Superior temporal gyrus (tissue), 1 donor: ENCODE measurements around the gene C6orf47.

Experiments used
- DNase-seq: peaks from one replicate; pipeline ENCODE4 v3.0.0-alpha.2; 2016; ENCODE audit errors: extremely low spot score

The C6orf47 gene

GRCh38 chr6:31636698-31637596 lies 23.6 kb downstream of the C6orf47 start:
- DNase-seq = no peak

DNA sequence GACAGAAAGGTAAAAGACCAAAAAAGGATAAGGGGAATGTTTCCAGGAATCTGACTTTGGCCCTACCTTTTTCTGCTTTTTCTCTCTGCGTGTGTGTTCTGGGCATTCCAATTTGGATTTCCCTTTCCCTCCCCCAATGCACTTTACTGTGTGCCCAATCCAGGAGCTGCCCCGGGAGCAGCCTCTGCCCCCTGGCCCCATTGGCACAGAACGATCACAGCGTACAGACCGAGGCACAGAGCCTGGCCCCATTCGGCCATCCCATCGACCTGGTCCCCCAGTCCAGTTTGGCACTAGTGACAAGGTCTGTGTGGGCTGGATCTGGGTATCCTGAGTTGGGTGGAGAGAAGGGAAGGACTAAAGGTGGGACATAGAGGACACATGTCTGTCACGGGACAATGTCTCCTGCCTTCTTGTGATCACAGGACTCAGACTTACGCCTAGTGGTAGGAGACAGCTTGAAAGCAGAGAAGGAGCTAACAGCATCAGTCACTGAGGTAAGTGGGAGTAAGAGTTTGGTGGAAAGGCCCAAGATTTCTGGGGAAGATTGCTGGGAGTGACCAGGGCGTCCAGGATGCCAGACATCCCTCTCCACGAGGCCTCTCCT lies 25.5 kb downstream of the C6orf47 start:
- no peak for DNase-seq

DNA sequence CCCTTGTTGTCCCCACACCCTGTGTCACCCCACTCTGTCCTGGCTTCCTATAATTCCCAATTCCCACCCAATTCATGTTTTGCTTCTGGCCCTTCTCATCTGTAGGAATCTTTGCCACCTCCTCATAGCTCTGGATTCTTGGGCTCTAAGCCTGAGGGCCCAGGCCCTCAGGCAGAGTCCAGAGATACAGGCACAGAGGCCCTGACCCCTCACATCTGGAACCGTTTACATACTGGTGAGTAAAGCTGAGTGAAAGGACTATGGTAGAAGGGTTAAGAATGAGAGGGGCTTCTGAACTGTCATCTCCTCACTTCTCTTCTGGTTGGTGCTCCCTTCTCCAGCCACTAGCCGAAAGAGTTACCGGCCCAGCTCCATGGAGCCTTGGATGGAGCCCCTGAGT lies 26.4 kb downstream of the C6orf47 start:
- no peak for DNase-seq

DNA sequence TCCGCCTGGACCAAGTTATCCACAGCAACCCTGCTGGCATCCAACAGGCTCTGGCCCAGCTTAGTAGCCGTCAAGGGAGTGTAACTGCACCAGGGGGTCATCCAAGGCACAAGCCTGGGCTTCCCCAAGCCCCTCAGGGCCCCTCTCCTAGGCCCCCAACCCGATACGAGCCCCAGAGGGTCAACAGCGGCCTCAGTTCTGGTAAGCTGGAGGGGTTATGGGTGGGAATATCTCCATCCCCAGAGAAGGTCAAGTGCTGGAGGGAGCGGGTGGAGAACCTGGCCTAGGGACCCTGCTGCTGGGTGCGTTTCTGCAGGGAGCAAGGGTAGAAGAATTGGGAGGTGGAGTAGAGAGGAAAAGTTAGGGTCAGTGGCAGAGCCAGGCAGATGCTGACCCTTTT lies 27.1 kb downstream of the C6orf47 start:
- DNase-seq = no peak

DNA sequence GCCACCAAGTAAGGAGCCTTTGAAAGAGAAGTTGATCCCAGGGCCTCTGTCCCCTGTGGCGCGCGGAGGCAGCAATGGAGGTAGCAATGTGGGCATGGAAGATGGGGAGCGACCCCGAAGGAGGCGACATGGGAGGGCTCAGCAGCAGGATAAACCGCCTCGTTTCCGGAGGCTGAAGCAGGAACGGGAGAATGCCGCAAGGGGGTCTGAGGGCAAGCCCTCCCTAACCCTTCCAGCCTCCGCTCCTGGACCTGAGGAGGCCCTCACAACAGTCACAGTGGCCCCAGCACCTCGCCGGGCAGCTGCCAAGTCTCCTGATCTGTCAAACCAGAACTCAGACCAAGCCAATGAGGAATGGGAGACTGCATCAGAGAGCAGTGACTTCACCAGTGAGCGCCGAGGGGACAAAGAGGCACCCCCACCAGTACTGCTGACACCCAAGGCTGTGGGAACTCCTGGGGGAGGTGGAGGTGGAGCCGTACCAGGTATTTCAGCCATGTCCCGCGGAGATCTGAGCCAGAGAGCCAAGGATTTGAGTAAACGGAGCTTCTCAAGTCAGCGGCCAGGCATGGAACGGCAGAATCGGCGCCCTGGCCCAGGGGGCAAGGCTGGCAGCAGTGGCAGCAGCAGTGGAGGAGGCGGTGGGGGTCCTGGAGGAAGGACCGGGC lies 28.2 kb downstream of the C6orf47 start:
- no peak for DNase-seq

DNA sequence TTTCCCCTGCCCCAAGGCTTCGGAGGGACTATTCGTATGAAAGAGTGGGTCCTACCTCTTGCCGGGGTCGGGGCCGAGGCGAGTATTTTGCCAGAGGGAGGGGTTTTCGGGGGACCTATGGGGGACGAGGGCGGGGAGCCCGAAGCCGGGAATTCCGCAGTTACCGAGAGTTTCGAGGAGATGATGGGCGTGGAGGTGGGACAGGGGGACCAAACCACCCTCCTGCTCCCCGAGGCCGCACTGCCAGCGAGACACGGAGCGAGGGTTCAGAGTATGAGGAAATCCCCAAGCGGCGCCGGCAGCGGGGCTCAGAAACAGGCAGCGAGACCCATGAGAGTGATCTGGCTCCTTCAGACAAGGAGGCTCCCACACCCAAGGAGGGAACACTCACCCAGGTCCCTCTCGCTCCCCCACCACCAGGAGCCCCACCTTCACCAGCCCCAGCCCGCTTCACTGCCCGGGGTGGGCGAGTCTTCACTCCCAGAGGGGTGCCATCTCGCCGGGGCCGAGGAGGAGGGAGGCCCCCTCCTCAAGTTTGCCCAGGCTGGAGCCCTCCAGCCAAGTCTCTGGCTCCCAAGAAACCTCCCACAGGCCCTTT lies 28.8 kb downstream of the C6orf47 start:
- DNase-seq = no peak

GRCh38 chr6:31631209-31631608 lies 29.4 kb downstream of the C6orf47 start:
- DNase-seq = no peak

DNA sequence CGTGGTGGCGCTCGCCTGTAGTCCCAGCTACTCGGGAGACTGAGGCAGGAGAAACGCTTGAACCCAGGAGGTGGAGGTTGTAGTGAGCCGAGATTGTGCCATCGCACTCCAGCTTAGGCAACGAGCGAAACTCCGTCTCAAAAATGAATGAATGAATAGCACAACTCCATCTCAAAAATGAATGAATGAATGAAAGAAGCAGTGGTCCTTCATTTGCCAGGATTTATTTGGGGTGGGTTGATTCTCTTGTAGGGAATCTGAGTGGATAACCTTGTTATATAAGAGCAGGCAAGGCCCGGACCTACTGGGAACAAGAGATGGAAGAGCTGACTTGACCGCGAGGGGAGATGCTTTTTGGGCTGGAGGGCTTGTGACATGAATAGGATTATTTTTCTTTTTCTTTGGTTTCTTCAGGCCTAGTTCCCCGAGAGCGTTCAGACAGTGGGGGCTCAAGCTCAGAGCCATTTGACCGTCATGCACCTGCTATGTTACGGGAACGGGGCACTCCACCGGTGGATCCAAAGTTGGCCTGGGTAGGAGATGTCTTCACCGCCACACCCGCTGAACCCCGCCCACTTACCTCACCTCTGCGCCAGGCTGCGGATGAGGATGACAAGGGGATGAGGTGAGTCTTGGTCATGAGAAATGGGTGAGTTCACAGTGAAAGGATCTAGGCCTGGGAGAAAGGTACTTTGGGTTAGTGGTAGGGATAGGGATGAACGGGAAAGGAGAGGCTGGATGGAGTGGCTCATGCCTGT lies 30.2 kb downstream of the C6orf47 start:
- no peak for DNase-seq

DNA sequence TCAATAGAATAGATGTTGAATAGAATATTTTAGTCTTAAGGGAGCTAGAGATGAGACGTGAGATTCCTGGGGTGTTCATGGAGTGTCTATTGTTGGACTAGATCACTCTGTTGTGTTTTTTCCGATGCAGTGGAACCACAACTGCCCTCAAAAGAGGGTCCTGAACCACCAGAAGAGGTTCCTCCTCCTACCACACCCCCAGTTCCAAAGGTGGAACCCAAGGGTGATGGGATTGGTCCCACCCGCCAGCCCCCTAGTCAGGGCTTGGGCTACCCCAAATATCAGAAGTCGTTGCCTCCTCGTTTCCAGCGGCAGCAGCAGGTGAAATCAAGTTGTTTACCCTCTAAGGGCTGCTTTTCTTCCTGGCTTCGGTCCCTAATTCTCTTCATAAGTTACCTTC lies 31.6 kb downstream of the C6orf47 start:
- DNase-seq = no peak

GRCh38 chr6:31627690-31628287 lies 32.8 kb downstream of the C6orf47 start:
- no peak for DNase-seq

- no peak for DNase-seq
These were observed 33.6 kb downstream of the C6orf47 start for GRCh38 chr6:31626952-31627351.

DNA sequence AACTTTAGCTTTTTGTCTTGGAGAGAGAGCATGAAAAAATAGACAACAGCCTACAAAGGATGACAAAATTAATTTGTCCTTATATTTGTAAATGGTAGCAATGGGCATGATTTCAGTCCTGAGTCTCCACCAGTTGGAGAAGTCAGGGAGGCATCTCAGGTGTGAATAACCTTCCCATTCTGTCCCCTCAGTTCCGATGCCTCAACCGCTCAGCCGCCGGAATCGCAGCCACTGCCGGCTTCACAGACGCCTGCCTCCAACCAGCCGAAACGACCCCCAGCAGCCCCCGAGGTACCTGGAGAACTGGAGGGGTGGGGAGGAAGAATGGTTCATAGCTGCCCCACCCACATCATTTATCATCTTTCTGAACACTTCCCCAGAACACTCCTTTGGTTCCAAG lies 36.5 kb downstream of the C6orf47 start:
- DNase-seq = no peak

- DNase-seq = no peak
These were observed 37.9 kb downstream of the C6orf47 start for GRCh38 chr6:31622684-31623091.

GRCh38 chr6:31621991-31622390 lies 38.6 kb downstream of the C6orf47 start:
- DNase-seq = no peak

DNA sequence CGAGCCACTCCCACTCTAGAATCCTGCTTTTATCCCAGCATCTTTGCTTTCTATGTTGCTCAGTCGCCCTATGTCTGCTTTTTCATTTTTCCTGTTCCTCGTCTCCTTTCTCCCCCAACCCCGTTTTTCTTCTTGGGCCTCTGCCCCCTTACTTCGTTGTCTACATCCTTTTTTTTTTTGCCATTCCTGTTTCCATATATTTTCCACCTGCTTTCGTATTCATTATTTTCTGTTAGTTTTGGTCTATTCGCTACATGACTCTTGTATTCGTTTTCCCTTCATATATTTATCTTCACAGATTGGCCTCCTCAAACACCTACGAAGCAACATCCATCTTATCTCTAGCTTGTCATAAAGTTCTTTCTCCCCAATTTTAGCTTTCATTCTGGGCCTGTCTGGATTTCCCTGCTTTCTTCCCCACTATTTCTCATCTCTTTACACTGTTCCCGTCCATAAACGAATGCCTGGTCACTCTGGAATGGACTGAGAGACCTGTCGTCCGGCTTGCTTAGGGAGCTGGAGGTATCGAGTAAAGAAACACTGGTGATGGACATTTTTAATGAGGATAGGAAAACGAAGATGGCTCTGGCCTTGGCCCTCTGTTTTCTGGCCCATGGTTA lies 39.1 kb downstream of the C6orf47 start:
- DNase-seq = peak; percentile 42

- peak; percentile 63 for DNase-seq
These were observed 39.8 kb downstream of the C6orf47 start, which contains the start of gene PRRC2A for GRCh38 chr6:31620586-31621319. Gene PRRC2A (plus strand): TSS chr6:31620715. CDS start chr6:31622790, 2,075 bp downstream.

GRCh38 chr6:31619805-31620585 lies 40.6 kb downstream of the C6orf47 start:
- peak; percentile 98 for DNase-seq

DNA sequence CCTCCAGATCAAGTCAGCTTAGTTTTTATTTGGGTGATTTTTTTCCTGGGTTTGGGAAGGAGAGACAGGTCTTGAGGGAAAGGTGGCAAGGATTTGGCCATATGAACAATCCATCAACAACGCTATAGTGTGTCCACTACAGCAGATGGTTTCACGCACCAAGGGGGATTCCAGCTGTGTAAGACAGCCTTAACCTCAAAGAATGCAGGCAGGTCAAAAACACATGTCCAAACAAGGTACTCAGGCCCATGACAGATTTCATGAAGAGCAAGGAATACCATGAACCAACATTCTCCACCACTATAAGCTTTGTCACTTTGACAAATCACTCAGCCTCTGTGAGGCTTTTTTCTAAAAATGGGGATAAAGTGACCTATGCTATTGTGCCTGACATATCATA lies 43.6 kb downstream of the C6orf47 start:
- DNase-seq = no peak

- no peak for DNase-seq
These were observed 44.8 kb downstream of the C6orf47 start for GRCh38 chr6:31615748-31616147.
